Gastrocnemius medialis (tissue), 4 donors: ENCODE data around the gene ENTHD1.

Source experiments
- CTCF ChIP-seq, 5 experiments: fragments of 450-650 bp in 3 of 5; fragments of 200-600 bp in 2 of 5; sonication (generic) in 2 of 5; IDR thresholded peaks in 4 of 5; conservative IDR thresholded peaks in 1 of 5; 1 replicate in 4 of 5; 2 replicates in 1 of 5; pipeline ENCODE4 v1.5.1; 2016 to 2019; ENCODE audit warnings: antibody characterized with exemption in 5 of 5, mild to moderate bottlenecking in 3 of 5, moderate library complexity in 3 of 5
- POLR2A ChIP-seq, 2 donors: fragments of 450-650 bp; IDR thresholded peaks; one replicate each; pipeline ENCODE4 v1.6.1; 2017; ENCODE audit warnings: antibody characterized with exemption in 2 of 2, mild to moderate bottlenecking in 2 of 2, moderate library complexity in 2 of 2

- no peak for TF ChIP-seq CTCF (IDR thresholded peaks at IDR 0.05 in 4 of 5, conservative IDR thresholded peaks at IDR 0.05 in 1 of 5)
- TF ChIP-seq POLR2A (IDR thresholded peaks at IDR 0.05), result no peak
Observed at GRCh38 chr22:39805117-39805516, 88.4 kb downstream of the ENTHD1 start.
